ENCODE results near the gene SNRNP27.

DNA sequence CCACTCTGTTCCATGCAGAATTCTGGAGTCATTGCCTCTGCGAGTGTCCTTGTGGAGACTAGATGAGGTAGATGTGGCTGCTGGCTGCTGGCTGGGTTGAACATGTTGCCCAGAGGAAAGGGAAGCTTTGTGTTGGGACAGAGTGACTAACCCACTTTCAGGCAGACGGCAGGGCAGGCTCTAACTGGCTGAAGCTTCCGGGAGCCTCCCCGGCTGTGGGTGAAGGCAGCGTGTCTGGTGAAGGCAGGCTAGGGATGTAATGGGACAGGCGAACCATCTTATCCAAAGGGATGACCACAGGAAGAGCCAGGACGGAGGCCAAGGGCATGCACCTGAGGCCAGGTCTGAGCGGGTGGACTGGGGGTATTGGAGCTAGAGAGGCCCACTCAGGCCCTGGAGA, 51.7 kb downstream of the SNRNP27 start:
- TF ChIP-seq, protein P1, sequence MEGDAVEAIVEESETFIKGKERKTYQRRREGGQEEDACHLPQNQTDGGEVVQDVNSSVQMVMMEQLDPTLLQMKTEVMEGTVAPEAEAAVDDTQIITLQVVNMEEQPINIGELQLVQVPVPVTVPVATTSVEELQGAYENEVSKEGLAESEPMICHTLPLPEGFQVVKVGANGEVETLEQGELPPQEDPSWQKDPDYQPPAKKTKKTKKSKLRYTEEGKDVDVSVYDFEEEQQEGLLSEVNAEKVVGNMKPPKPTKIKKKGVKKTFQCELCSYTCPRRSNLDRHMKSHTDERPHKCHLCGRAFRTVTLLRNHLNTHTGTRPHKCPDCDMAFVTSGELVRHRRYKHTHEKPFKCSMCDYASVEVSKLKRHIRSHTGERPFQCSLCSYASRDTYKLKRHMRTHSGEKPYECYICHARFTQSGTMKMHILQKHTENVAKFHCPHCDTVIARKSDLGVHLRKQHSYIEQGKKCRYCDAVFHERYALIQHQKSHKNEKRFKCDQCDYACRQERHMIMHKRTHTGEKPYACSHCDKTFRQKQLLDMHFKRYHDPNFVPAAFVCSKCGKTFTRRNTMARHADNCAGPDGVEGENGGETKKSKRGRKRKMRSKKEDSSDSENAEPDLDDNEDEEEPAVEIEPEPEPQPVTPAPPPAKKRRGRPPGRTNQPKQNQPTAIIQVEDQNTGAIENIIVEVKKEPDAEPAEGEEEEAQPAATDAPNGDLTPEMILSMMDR (IDR thresholded peaks at IDR 0.05): no peak
- no peak for TF ChIP-seq POLR2A (IDR thresholded peaks at IDR 0.05)
- no peak for TF ChIP-seq EP300 (IDR thresholded peaks at IDR 0.05)

All from tibial nerve (tissue), 4 donors.